HepG2 (cell line): Measurements from ENCODE around the gene SYVN1. TPM values are rescaled to one million over a fixed set of nuclear protein-coding genes. Genes with fewer than 3 reads are reported as not detected.

Source experiments
- ARID2 ChIP-seq: sonication (generic); formaldehyde crosslinking; IDR thresholded peaks from 2 replicates; pipeline ENCODE4 v1.8.1; 2022; ENCODE audit warnings: mild to moderate bottlenecking, missing genetic modification reagents, borderline replicate concordance
- ATRX ChIP-seq: sonication (generic); formaldehyde crosslinking; IDR thresholded peaks from 2 replicates; pipeline ENCODE4 v1.4.0; 2020; ENCODE audit warnings: missing genetic modification reagents, borderline replicate concordance
- BCL6 ChIP-seq: IDR thresholded peaks from 2 replicates; pipeline ENCODE4 v1.6.1; 2016; ENCODE audit warnings: missing genetic modification reagents, missing compliant biosample characterization
- GZF1 ChIP-seq: sonication (generic); formaldehyde crosslinking; IDR thresholded peaks from 2 replicates; pipeline ENCODE4 v1.5.1; 2020; ENCODE audit warnings: mild to moderate bottlenecking, missing genetic modification reagents
- HNRNPUL1 ChIP-seq: fragments of 200-400 bp; formaldehyde crosslinking; IDR thresholded peaks from 2 replicates; pipeline ENCODE4 v1.6.1; 2017; ENCODE audit warnings: low read depth, mild to moderate bottlenecking, low read length, moderate library complexity
- POLR2G ChIP-seq: fragments of 200-400 bp; formaldehyde crosslinking; IDR thresholded peaks from 2 replicates; pipeline ENCODE4 v1.6.1; 2018; ENCODE audit warnings: mild to moderate bottlenecking, low read depth, low read length, moderate library complexity
- RBFOX2 ChIP-seq: fragments of 200-400 bp; formaldehyde crosslinking; IDR thresholded peaks from 2 replicates; pipeline ENCODE4 v1.6.1; 2017; ENCODE audit warnings: low read depth, mild to moderate bottlenecking, low read length
- RCOR2 ChIP-seq: IDR thresholded peaks from 2 replicates; pipeline ENCODE4 v1.6.1; 2016; ENCODE audit warnings: missing biosample characterization, missing genetic modification reagents
- RXRA ChIP-seq: sonication (generic); formaldehyde crosslinking; IDR thresholded peaks from 2 replicates; pipeline ENCODE4 v1.5.1; 2020; ENCODE audit warnings: missing genetic modification reagents
- SAP130 ChIP-seq: IDR thresholded peaks from 2 replicates; pipeline ENCODE4 v1.6.1; 2016; ENCODE audit warnings: low read depth
- ZNF234 ChIP-seq: sonication (generic); formaldehyde crosslinking; conservative IDR thresholded peaks from 2 replicates; pipeline ENCODE4 v1.5.1; 2020; ENCODE audit warnings: mild to moderate bottlenecking, missing genetic modification reagents
- ZNF260 ChIP-seq: sonication (generic); formaldehyde crosslinking; IDR thresholded peaks from 2 replicates; pipeline ENCODE4 v1.4.0; 2020; ENCODE audit warnings: missing genetic modification reagents, low read depth, mild to moderate bottlenecking, borderline replicate concordance
- ZNF441 ChIP-seq: sonication (generic); formaldehyde crosslinking; IDR thresholded peaks from 2 replicates; pipeline ENCODE4 v1.7.0; 2021; ENCODE audit warnings: missing genetic modification reagents, borderline replicate concordance
- ZNF746 ChIP-seq: sonication (generic); formaldehyde crosslinking; IDR thresholded peaks from 2 replicates; pipeline ENCODE4 v1.8.0; 2022; ENCODE audit warnings: mild to moderate bottlenecking, missing genetic modification reagents
- ZSCAN29 ChIP-seq: sonication (generic); formaldehyde crosslinking; conservative IDR thresholded peaks from 2 replicates; pipeline ENCODE4 v1.4.0; 2020; ENCODE audit warnings: mild to moderate bottlenecking, missing genetic modification reagents
- polyA plus RNA-seq, 8 experiments: library from polyadenylated mRNA; depleted of rRNA in 3 of 8; stranded (reverse) in 7 of 8; unstranded in 1 of 8; fragments of >200 nt; fragmentation: Illumina TruSeq in 4 of 8; extraction: Trizol in 4 of 8; gene quantifications; 2 replicates each; pipeline versions ENCODE4 v1.2.1 to v1.2.3, GENCODE V29; 2011 to 2016; ENCODE audit warnings: low read depth in 4 of 8, missing spikeins in 1 of 8, mixed read lengths in 1 of 8; ENCODE audit not compliant: insufficient read depth in 1 of 8
- total RNA-seq, 5 experiments: library from RNA; depleted of rRNA; stranded (reverse); fragments of >200 nt; fragmentation: Illumina TruSeq; extraction: Trizol; gene quantifications; 2 replicates each; pipeline ENCODE4 v1.2.3, GENCODE V29; 2016; ENCODE audit warnings: low read depth in 1 of 5
- TF ChIP-seq, protein P1 (sequence below): sonication (generic); formaldehyde crosslinking; IDR thresholded peaks from 2 replicates; pipeline ENCODE4 v1.9.0; 2022; ENCODE audit warnings: missing genetic modification reagents, mild to moderate bottlenecking, borderline replicate concordance
- TF ChIP-seq, protein P2 (sequence below), 2 experiments: sonication (generic) in 1 of 2; formaldehyde crosslinking in 1 of 2; IDR thresholded peaks; 2 replicates each; pipeline versions ENCODE4 v1.4.0 to v1.6.1; 2018 to 2020; ENCODE audit warnings: missing genetic modification reagents in 2 of 2, borderline replicate concordance in 1 of 2, low read depth in 1 of 2, mild to moderate bottlenecking in 1 of 2, missing biosample characterization in 1 of 2
- TF ChIP-seq, protein P3 (sequence below): sonication (generic); formaldehyde crosslinking; IDR thresholded peaks from 2 replicates; pipeline ENCODE4 v1.4.0; 2020; ENCODE audit warnings: missing genetic modification reagents, borderline replicate concordance
- TF ChIP-seq, protein P4 (sequence below): IDR thresholded peaks from 2 replicates; pipeline ENCODE4 v1.6.1; 2016
- TF ChIP-seq, protein P5 (sequence below): sonication (generic); formaldehyde crosslinking; IDR thresholded peaks from 2 replicates; pipeline ENCODE4 v1.9.0; 2021; ENCODE audit warnings: missing genetic modification reagents, borderline replicate concordance
- TF ChIP-seq, protein P6 (sequence below): fragments of 450-650 bp; IDR thresholded peaks from 2 replicates; pipeline ENCODE4 v1.6.1; 2017

Gene SYVN1
- total and polyA plus RNA-seq, 2 of the 13 experiments (the other 11 are each of a cell fraction or from before 2014, with no cell fraction given), result 10.3 to 22.5 TPM

DNA sequence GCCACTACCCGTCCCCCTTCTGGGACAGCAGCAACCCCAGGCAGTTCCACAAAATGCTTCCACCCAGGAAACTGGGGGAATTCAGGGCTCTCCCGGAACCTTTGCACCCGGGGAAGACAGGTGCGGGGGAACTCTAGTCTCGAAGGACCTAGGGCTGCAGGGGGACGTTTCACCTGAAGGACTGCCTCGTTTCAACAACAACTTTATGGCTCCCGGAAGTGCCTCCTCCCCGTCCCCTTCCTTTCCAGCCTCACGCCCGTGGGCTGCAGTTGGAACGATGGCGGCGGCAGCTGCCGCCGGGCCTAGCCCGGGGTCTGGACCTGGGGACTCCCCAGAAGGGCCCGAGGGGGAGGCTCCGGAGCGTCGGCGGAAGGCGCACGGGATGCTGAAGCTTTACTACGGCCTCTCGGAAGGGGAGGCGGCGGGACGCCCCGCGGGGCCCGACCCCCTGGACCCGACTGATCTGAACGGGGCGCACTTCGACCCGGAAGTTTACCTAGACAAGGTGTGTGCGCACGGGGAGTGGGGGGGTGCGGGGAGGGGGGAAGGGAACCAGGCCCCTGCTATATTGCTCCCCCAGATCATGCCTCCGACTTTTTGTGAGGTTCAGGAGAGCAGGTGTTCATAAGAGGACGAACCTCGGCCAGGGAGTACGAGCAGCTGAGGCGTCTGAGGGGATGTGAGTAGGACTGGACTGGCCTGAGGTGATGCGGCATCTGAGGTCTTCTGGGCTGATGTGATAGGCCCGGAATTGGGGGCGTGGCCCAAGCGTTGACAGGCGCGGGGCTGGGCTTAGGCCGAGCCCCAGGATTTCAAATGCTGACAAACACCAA is 38.1 kb downstream of the SYVN1 start, which contains the start of gene VPS51 (continued):
- TF ChIP-seq RBFOX2 (peak; percentile 97), RXRA (CRISPR knock-in tag) (peak; percentile 63), RCOR2 (no peak; the same call in 1 of the 2 replicates), GZF1 (no peak), HNRNPUL1 (no peak), SAP130 (CRISPR knock-in tag) (peak; percentile 89), POLR2G (peak; percentile 93), ZNF260 (CRISPR knock-in tag) (no peak), ATRX (CRISPR knock-in tag) (no peak), ZNF234 (CRISPR knock-in tag) (no peak), ZNF441 (CRISPR knock-in tag) (no peak), ZSCAN29 (no peak; the same call in 1 of the 2 replicates), BCL6 (CRISPR knock-in tag) (peak; percentile 53; the same call in 1 of the 2 replicates), ARID2 (CRISPR knock-in tag) (no peak), ZNF746 (CRISPR knock-in tag) (peak; percentile 65)
- TF ChIP-seq, protein P1, sequence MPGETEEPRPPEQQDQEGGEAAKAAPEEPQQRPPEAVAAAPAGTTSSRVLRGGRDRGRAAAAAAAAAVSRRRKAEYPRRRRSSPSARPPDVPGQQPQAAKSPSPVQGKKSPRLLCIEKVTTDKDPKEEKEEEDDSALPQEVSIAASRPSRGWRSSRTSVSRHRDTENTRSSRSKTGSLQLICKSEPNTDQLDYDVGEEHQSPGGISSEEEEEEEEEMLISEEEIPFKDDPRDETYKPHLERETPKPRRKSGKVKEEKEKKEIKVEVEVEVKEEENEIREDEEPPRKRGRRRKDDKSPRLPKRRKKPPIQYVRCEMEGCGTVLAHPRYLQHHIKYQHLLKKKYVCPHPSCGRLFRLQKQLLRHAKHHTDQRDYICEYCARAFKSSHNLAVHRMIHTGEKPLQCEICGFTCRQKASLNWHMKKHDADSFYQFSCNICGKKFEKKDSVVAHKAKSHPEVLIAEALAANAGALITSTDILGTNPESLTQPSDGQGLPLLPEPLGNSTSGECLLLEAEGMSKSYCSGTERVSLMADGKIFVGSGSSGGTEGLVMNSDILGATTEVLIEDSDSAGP, result peak; percentile 91
- TF ChIP-seq, protein P2, sequence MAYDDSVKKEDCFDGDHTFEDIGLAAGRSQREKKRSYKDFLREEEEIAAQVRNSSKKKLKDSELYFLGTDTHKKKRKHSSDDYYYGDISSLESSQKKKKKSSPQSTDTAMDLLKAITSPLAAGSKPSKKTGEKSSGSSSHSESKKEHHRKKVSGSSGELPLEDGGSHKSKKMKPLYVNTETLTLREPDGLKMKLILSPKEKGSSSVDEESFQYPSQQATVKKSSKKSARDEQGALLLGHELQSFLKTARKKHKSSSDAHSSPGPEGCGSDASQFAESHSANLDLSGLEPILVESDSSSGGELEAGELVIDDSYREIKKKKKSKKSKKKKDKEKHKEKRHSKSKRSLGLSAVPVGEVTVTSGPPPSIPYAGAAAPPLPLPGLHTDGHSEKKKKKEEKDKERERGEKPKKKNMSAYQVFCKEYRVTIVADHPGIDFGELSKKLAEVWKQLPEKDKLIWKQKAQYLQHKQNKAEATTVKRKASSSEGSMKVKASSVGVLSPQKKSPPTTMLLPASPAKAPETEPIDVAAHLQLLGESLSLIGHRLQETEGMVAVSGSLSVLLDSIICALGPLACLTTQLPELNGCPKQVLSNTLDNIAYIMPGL (CRISPR knock-in tag; IDR thresholded peaks at IDR 0.05; ENCODE audit: borderline replicate concordance in 1 of 2, low read depth in 1 of 2), result peak; percentile 78 to 80
- TF ChIP-seq, protein P3, sequence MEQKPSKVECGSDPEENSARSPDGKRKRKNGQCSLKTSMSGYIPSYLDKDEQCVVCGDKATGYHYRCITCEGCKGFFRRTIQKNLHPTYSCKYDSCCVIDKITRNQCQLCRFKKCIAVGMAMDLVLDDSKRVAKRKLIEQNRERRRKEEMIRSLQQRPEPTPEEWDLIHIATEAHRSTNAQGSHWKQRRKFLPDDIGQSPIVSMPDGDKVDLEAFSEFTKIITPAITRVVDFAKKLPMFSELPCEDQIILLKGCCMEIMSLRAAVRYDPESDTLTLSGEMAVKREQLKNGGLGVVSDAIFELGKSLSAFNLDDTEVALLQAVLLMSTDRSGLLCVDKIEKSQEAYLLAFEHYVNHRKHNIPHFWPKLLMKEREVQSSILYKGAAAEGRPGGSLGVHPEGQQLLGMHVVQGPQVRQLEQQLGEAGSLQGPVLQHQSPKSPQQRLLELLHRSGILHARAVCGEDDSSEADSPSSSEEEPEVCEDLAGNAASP (CRISPR knock-in tag), result peak; percentile 67; the same call in 1 of the 2 replicates
- TF ChIP-seq, protein P4, sequence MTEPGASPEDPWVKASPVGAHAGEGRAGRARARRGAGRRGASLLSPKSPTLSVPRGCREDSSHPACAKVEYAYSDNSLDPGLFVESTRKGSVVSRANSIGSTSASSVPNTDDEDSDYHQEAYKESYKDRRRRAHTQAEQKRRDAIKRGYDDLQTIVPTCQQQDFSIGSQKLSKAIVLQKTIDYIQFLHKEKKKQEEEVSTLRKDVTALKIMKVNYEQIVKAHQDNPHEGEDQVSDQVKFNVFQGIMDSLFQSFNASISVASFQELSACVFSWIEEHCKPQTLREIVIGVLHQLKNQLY (CRISPR knock-in tag), result peak; percentile 37; the same call in 1 of the 2 replicates
- TF ChIP-seq, protein P5, sequence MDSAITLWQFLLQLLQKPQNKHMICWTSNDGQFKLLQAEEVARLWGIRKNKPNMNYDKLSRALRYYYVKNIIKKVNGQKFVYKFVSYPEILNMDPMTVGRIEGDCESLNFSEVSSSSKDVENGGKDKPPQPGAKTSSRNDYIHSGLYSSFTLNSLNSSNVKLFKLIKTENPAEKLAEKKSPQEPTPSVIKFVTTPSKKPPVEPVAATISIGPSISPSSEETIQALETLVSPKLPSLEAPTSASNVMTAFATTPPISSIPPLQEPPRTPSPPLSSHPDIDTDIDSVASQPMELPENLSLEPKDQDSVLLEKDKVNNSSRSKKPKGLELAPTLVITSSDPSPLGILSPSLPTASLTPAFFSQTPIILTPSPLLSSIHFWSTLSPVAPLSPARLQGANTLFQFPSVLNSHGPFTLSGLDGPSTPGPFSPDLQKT, result no peak; the same call in 1 of the 2 replicates
- TF ChIP-seq, protein P6, sequence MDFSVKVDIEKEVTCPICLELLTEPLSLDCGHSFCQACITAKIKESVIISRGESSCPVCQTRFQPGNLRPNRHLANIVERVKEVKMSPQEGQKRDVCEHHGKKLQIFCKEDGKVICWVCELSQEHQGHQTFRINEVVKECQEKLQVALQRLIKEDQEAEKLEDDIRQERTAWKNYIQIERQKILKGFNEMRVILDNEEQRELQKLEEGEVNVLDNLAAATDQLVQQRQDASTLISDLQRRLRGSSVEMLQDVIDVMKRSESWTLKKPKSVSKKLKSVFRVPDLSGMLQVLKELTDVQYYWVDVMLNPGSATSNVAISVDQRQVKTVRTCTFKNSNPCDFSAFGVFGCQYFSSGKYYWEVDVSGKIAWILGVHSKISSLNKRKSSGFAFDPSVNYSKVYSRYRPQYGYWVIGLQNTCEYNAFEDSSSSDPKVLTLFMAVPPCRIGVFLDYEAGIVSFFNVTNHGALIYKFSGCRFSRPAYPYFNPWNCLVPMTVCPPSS, result no peak
